Thyroid gland (tissue), 4 donors: ENCODE measurements around the gene SLC25A39.

Experiments used
- CTCF ChIP-seq, 6 experiments: fragments of 200-600 bp in 3 of 6; fragments of 450-650 bp in 3 of 6; sonication (generic) in 3 of 6; IDR thresholded peaks; one replicate each; pipeline ENCODE4 v1.5.1; 2016 to 2019; ENCODE audit warnings: antibody characterized with exemption in 6 of 6, mild to moderate bottlenecking in 2 of 6, inconsistent platforms in 1 of 6, moderate library complexity in 1 of 6
- POLR2A ChIP-seq, 2 donors: fragments of 450-650 bp; IDR thresholded peaks; one replicate each; pipeline ENCODE4 v1.6.1; 2017; ENCODE audit warnings: antibody characterized with exemption in 2 of 2, mild to moderate bottlenecking in 2 of 2, moderate library complexity in 1 of 2

GRCh38 chr17:44279666-44280391, 44.8 kb downstream of the SLC25A39 start:
- TF ChIP-seq POLR2A (IDR thresholded peaks at IDR 0.05) (no peak), CTCF (IDR thresholded peaks at IDR 0.05) (no peak)
